Glomerular visceral epithelial cell (primary cell): Measurements from ENCODE around the gene PIWIL4.

ENCODE experiments used
- DNase-seq: peaks from one replicate; pipeline ENCODE4 v3.0.0-alpha.2; 2016; ENCODE audit errors: extremely low spot score

PIWIL4 gene

GRCh38 chr11:94662065-94662779, 95.1 kb downstream of the PIWIL4 start:
- DNase-seq, result no peak

GRCh38 chr11:94662846-94663390, 95.8 kb downstream of the PIWIL4 start:
- no peak for DNase-seq

DNA sequence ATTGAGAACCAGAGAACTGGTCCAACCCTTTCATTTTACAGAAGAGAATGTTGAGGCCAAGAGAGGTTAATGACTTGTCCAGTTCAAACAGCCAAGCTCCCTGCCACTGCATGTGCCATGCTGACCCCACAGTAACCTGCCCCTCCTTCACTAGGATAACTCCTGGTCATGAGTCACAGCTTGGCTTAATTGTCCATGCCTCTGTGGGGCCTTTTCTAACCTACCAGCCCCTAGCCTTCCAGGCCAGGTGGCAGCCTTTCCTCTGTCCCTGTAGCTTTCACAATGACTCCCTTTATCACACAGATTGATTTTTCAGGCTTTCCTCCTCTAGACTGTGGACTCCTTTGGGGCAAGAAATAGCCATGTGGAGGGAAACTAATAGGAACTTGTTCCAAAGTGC, 97.2 kb downstream of the PIWIL4 start:
- peak; percentile 31 for DNase-seq

GRCh38 chr11:94665116-94665659, 98.0 kb downstream of the PIWIL4 start:
- DNase-seq, result no peak

DNA sequence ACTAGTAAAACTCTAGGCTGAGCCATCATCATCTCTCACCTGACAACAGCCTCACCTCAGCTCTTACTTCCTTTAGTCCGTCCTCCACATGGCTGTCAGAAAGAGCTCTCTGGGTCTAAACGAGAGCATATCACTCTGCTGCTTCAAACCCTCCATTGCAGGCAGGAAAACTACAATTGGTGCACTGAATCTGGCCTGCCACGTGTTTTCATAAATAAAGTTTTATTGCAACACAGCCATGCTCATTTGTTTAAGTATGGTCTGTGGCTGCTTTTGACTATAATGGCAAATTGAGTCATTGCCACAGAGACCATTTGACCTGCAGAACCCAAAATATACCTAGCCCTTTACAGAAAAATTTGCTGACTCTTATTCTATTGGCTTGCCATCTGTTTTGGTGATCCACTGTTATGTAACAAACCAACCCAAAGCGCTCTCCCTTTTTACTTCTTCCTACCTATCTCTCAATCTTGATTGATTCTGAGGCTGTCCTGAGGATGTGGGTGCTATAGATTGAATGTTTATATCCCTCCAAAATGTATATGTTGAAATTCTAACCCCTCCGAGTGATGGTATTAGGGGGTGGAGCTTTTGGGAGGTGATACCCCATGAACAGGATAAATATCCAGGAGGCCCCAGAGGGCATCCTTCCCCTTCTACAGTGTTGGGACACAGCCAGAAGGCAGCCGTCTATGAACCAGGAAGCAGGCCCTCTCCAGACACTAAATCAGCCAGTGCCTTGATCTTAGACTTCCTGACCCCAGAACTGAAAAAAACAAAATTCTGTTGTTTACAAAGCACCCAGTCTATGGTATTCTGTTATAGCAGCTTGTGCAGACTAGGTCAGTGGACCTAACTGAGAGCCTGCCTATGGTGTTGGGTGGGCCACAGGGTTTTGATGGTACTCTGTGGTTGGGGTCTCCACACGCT, 99.9 kb downstream of the PIWIL4 start:
- DNase-seq, result no peak

GRCh38 chr11:94668212-94668793, 101.1 kb downstream of the PIWIL4 start:
- no peak for DNase-seq

GRCh38 chr11:94669023-94669422, 101.9 kb downstream of the PIWIL4 start:
- DNase-seq, result no peak
